Epidermal melanocyte (primary cell): ENCODE measurements around the gene STN1.

Experiments used
- DNase-seq: peaks from one replicate; pipeline ENCODE4 v3.0.0; 2011; ENCODE audit warnings: low spot score; ENCODE audit not compliant: insufficient read length

Gene STN1

DNA sequence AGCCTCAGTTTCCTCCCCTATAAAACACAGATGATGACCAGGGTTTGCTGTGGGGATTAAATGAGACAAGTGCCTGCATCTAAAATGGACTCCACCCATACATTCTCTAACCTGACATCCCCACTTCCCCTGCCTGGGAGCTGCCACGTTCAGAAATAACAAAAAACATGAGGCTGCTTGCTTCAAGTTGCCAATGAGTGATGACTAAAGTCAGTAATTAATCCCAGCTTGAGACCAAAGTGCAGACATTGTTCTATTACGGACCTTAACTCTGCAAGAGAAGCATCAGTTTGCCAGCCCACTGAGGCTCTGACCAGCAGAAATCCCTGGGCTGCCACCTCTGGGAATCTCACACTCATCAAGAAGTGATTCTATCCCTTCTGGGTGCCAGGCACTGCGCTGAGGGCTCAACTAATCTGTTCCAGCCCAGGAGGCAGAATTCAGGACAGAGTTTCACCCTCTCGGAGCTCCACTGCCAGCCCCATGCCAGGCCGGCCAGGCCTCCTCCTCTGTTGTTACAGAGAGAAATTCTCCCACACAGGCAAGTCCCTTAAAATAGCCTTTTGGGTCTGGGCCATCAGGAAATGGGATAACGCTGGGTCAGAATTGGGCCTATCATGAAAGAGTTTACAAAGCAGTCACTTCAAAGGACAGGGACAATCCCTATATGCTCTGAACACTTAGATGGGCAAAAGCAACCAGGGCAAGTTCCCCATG is 74.0 kb downstream of the STN1 start:
- peak; percentile 59 for DNase-seq

DNA sequence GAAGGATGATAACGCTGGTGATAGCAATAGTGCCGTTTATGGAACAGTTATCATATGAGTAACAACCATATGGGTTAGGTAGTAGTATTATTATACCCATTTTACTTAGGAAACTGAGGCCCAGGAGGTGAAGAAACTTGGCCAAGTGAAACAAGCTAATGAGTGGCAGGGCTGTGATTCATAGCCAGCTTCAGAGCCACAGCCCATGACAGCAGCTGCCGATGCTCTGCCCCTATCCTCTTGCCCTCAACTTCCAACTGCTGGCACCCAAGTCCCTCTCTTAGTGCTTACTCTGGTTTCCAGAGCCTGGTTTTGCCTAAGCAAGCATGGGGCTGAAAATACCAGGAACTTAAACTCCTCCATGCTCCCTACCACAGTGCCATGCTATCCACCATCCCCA is 74.9 kb downstream of the STN1 start:
- no peak for DNase-seq

DNA sequence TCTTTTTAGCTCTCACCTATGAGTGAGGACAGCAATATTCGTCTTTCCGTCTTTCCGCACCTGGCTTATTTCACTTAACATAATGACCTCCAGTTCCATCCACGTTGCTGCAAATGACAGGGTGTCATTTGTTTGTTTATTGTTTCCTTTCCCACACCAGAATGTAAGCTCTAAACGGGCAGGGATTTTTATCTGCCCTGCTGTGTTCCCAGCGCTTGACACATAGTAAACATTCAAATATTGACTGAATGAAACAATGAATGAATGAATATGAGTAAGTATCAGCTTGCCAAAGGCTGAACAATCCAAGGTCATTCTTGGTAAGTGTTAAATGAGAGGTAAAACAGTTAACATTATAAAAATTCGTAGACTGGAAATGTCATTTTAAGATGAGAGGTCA is 75.4 kb downstream of the STN1 start:
- DNase-seq = no peak

- DNase-seq = no peak
These were observed 76.5 kb downstream of the STN1 start for GRCh38 chr10:103841519-103841918.

- DNase-seq = no peak
These were observed 77.3 kb downstream of the STN1 start for GRCh38 chr10:103840740-103841070.

DNA sequence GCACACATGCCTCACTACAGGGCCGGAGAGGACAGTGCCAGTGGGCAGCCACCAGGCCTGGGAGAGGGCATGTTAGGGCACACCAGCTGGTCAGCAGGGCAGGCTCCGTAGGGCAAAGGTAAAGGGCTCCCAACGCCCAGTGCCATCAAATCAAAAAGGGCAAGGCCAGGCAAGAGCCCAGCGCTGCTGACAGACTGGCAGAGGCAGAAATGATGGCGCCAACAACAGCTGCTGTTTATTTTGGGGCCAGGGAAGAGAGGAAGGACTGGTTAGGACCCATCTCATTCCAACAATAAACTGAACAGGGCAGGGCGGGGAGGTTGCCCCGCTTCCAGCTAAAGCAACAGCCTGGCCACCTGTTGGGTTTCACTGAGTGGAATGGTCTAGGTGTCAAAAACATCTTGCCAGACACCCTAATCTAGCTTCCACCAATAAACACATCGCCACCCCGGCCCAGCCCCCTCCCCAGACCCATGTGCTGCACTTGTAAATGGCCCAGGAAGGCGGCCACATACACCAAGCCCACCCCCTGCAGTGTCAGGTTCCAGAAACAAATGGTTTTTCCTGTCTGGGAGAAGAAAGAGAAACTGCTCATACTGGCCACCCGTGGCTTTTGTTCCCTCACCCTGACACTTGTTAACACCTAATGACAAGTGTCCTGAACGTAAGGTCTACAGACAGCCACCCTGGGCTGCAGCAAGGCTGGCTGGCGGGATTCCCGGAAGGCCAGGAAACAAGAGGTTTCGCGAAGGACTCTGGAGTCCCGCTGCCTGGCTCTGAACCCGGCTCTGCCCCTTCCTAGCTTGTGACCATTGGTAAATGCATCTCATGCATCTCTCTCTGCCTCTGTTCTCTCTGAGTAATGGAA is 77.9 kb downstream of the STN1 start:
- no peak for DNase-seq

DNA sequence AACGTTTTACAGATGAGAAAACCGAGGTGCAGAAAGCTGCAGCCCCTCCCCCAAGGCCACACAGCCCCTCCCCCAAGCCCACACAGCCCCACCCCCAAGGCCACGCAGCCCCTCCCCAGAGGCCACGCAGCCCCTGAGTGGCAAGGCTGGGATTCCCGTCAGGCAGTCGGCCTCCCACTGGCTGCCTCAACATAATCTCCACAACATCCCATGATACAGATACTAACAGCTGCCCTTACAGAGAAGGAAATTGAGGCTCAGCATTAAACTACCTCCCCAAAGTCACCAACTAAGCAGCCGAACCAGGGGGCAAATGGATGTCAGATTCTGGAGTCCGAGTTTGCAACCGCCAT is 78.5 kb downstream of the STN1 start:
- DNase-seq = no peak

- DNase-seq = no peak
These were observed 79.0 kb downstream of the STN1 start for GRCh38 chr10:103838862-103839518.

DNA sequence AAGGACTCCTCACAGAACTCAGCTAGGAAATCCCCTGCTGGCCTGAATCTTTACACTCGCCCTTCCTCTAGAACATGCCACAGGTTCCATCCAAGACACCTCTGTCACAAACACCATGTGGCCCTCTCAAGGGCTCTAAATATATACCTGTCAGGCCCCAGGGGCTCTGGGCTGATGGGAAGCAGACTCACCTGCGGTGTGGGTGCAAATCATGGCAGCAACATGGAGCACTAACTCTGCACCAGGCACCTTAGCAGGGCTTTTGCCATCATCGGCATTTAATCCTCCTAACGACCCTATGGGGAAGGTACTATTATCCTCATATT is 80.0 kb downstream of the STN1 start:
- no peak for DNase-seq

DNA sequence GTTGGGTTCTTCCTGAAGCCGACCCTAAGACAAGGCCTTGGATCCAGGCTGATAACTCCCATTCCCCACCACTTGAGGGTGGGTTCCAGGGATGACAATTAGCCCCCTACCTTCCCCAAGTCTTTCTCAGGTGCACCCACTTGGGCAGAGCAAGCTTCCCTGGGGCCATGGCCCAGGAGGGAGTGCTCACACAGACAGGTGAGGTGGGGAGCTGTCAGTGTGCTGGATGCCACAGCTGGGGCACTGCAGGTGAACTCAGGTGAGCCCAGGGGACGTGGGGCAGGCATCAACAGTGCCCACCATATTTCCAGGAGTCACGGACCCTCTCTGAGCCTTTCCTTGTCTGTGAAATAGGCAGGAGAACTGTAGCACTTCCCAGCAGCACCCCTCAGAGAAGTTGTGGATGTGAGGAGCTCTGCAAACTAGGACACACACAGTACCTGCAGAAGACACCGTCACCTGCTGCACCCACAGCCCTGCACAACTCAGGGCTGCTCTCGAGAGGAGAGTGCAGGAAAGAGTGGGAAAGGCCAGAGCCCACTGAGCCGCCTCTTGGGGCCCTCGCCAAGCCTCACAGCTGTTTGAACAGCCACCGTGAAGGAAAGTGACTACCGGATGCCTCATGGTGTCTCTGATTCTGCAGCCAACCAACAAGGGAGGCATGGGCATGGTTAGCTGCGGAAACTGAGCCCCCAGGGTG is 80.5 kb downstream of the STN1 start:
- DNase-seq = no peak

GRCh38 chr10:103836861-103837260 is 81.1 kb downstream of the STN1 start:
- no peak for DNase-seq

DNA sequence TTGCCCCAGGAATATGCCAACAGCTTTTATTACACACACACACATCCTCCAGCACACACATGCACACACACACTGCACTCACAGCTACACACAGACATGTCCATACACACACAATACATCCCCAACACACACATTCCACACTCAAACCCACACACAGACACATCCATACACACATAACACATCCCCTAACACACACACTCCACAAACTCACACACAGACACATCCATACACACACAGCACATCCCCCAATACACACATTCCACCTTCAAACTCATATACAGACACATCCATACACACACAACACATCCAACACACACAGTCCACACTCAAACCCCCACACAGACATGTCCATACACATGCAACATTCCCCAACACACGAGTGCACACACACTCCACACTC is 81.7 kb downstream of the STN1 start:
- no peak for DNase-seq

GRCh38 chr10:103835096-103836050 is 82.6 kb downstream of the STN1 start:
- DNase-seq = no peak

- no peak for DNase-seq
These were observed 83.4 kb downstream of the STN1 start for GRCh38 chr10:103834436-103835095.

DNA sequence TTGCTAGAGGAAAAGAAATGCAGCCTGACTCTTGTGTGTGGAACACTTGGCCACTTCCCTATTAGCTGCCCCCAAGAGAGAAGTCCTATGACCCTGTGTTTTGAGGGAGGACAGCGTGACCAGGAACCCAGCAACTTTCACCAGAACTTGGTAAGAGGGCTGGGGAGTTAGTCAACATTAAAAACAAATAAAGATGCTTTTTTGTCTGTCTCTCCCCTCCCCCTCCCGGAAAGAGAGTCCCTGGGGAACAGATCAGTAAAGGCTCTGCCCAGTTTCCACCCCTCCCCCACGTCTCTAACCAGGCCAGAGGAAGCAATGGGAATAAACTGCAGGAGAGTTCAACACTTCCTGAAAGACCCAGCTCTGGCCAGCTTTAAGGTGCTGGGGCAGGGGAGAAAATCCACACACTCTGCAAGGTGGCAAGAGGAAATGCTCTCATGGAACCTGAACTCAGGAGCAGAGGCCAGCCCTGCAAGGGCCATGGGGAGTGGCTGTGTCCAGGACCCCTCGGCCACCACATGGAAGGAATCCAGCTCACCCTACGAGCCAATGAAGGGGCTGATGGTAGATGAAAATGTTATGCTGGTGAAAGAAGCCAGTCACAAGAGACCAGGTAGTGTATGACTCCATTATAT is 84.1 kb downstream of the STN1 start:
- no peak for DNase-seq

GRCh38 chr10:103832806-103833205 is 85.2 kb downstream of the STN1 start:
- DNase-seq = no peak
